ENCODE data around the gene RFPL3.
"Not testable (repeated sequence)": the region's sequence is repeated elsewhere in the genome, so short reads cannot be mapped to it uniquely, and the experiment has no call there.

RFPL3 gene

DNA sequence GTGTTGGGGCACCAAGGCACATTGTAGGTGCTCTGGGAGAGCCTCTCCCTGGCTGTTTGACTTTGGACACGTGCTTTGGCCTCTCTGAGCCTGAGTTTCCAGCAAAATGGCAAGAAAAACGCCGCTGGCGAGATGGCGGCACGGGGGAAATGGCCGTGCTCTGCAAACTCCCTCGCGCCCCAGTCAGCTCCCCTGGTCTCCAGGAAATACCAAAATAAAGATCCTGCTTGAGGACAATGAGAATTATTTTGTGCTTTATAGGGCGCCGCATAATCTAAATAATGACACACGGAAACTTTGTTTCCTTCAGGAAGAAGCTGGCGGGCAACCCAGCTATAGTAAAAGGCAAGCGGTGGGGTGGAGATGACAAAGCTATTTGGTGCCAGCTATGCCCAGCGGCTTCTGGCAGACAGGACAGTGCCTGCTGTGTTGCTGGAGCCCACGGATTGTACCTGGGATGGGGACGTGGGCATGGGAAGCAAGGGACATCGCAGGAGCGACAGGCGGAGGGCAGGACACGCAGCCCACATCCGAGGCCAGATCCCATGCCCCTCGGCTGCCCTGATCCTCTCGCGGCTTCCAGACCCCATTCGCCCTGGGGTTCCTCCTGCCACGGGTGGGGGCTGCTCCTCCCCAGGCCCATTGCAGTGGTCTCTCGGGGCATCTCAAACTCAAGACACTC is 26.3 kb upstream of the RFPL3 start:
- no peak for DNase-seq

GRCh38 chr22:32331918-32332725 is 25.5 kb upstream of the RFPL3 start:
- no peak for DNase-seq

- no peak for DNase-seq
These were observed 24.4 kb upstream of the RFPL3 start for GRCh38 chr22:32333141-32333768.

- DNase-seq: no peak
These were observed 23.7 kb upstream of the RFPL3 start for GRCh38 chr22:32333769-32334659.

DNA sequence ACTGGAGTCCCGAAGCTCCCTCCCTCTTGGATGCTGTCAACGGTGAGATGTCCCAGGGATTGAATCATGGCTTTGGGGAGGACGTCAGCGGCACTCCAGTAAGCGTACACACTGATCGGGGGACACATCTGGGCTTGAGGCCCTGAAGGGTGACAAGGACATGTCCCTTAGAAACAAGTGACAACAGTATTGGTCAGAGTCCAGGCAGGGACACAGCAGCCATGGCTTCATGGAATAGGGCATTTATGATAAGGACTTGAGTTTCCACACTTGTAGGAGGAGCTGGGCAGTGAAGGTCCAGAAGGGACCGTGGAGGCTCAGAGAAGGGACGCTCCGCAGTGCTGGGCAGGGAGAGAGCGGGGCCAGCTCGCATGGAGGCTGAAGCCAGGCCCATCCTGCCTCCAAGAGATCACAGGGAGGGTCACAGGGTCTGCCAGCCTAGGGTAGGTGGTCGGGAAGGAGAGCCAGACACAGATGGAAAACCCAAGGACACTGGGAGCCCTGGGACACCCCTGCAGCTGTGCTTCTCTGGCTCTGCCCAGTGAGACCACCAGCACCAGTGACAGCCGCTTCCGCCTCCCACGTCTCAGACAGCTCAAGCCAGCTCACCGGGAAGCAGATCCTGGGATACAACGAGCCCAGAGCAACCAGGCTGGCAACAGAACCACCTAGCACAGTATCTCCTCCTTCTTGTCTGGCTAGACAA is 22.9 kb upstream of the RFPL3 start:
- DNase-seq: no peak

DNA sequence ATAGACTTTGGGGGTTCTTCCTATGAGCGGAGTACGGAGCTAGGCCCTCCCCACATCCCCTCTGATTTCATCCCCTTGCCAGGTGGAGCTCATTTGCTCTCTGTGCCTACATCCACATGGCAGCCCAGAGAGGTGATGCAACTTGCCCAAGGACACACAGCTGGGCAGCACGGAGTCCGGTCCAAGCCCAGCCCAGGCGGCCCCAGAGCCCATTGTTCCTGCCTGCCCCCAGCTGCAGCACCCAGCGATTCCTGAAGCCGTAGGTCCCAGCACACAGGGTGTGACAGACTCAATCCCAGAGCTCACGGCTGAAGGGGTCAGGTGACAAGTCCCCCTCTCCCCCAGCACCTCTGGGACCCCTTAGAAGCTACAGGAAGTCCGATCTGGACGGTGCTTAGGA is 22.2 kb upstream of the RFPL3 start:
- DNase-seq: no peak

DNA sequence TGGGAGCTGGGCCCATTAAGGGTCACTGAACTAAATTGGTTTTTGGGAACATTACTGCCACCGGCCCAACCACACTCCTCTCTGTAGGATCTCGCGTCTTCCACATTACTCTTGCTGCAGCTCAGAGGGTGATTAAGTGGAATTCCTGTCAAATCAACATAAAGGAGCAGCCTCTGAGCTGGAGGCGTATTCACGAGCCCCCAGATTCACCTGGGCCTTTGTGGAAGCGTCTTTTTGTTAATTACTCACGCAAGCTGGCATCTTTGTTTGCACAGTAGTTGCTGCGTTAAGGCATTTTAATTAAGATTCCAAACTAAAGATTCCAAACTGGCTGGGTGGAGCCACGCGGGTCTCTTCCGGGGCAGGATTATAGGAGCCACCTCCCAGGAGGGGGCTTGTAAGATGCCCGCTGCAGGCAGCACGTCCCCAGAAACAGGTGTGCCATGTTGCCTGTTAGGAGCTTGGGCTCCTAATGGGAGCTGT is 21.5 kb upstream of the RFPL3 start:
- no peak for DNase-seq

DNA sequence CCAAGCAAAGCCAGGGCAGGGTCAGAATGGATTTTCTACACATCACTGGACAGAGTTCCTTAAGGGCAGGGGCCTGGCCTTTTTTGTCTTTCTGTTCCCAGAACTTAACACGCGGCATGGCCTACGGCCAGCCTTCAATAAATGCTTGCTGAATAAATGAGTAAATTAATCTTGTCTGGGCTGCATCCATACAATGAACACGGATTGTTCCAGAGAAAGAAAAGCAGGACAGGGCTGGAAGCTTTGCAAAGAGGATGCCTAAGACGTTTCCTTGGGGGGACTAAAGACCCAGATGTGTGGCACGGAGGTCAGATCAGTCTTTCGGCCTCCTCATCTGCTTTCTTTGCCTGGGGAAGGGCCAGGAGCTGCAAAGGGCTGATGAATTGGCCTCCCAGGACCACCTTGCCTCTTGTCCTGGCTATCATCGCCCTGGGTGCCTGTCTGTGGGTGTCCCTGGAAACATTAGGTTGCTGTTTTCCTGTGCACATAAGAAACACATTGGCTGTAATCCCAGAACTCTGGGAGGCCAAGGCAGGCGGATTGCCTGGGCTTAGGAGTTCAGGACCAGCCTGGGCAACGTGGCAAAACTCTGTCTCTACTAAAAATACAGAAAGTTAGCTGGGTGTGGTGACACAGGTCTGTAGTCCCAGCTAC is 20.8 kb upstream of the RFPL3 start:
- DNase-seq: no peak

GRCh38 chr22:32337425-32337824 is 20.2 kb upstream of the RFPL3 start:
- not testable (repeated sequence) for DNase-seq

- DNase-seq: no peak
These were observed 18.9 kb upstream of the RFPL3 start for GRCh38 chr22:32338757-32339156.

GRCh38 chr22:32339190-32340012 is 18.3 kb upstream of the RFPL3 start:
- no peak for DNase-seq

GRCh38 chr22:32340411-32340810 is 17.3 kb upstream of the RFPL3 start:
- no peak for DNase-seq

GRCh38 chr22:32341122-32341740 is 16.4 kb upstream of the RFPL3 start:
- no peak for DNase-seq

DNA sequence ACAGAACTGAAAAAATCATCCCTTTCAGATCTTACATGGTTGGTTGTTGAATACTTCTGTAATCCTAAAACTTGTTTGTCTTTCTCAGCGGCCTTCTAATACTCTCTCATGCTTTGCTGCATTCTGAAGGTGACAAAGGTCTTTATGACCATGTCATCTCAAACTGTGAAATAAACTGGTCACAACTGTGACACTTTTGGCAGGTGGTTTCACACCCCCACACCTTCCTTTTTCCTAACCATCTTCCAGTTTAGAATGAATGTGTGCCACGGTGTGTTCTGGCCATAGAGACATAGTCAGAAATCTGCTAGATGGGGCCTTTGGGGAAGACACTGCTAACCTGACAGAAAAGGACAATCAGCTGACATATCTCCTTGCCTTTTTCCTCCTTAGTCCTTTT is 14.7 kb upstream of the RFPL3 start:
- no peak for DNase-seq

DNA sequence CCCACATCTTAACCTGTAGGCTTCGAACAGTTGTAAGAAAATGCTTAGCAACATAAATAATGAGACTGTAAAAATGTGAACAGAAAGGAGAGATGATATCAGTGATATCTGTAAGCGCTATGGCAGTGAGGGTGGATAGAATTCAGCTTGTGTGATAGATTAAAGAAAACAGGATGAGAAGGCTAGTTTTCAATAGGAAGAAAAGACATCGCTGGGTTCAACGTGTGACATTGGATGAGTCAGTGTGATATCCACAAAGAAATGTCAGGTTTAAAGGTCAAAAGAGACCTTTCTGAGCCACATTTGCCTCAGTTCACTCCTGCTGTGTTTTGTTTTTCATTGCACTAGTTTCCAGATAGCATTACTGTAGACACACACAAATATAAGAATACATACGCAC is 13.7 kb upstream of the RFPL3 start:
- DNase-seq: no peak

GRCh38 chr22:32348031-32348611 is 9.5 kb upstream of the RFPL3 start:
- no peak for DNase-seq

DNA sequence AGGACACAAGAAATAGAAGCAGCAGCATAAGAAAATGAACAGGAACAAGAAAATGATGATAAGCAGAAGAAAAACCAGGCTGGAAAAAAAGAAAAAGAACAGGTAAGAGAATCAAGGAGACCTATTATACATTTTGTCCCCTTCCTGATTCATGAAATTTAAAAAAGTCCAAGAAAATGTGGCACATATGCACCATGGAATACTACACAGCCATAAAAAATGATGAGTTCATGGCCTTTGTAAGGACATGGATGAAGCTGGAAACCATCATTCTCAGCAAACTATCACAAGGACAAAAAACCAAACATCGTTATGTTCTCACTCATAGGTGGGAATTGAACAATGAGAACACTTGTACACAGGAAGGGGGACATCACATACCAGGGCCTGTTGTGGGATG is 5.8 kb upstream of the RFPL3 start:
- not testable (repeated sequence) for DNase-seq

- no peak for DNase-seq
These were observed 5.0 kb upstream of the RFPL3 start for GRCh38 chr22:32352681-32353080.

DNA sequence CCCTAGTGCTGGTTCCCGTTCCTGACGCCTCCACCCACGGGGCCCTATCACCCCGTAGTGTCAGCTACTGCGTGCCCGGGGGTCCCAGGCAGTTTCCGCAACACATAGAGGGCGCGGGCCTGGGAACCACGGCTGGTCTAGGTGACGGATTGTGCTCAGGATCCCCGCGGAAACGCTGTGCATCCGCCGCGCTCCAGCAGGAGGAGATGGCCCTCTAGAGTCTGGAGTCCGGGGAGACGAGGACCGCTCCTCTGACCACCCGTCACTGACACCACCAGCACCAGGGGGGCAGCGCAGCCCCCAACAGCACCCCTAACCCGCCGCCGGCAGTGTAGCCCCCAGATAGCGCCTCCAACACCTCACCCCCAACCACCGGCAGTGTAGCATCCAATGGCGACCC is 4.4 kb upstream of the RFPL3 start:
- DNase-seq: no peak

DNA sequence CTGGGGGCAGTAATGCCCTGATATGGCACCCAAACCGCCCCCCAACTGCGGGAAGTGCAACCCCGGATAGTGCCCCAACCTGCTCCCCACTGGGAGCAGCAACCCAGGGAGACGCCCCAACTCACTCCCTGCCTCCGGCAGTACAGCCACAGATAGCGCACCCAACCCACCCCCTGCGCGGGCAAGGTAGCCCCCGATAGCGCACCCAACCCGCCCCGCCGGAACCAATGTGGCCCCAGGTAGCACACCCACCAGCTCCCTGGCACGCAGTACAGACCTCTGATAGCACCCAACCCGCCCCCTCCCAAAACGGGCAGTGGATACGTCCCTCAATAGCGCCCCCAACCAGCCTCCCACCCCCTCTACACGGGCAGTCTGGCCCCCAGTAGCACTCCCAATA is 3.8 kb upstream of the RFPL3 start:
- DNase-seq: no peak
